Motor neuron (in vitro differentiated cells): ENCODE data around the gene YWHAB. TPM values are rescaled to one million over a fixed set of nuclear protein-coding genes. Genes with fewer than 3 reads are reported as not detected.

Experiments
- ATAC-seq, 8 experiments: fragments of 200-7000 bp; cut with Tn5 transposase; replicated peaks in 6 of 8; 2 replicates each; pipeline ENCODE4 v1.8.0; 2021; ENCODE audit warnings: mild to moderate bottlenecking in 8 of 8, moderate library complexity in 8 of 8
- H3K27ac ChIP-seq, 2 donors: fragments of 250-450 bp; sonication (Bioruptor Pico); 2 replicates each; pipeline ENCODE4 v1.9.0; 2021; ENCODE audit warnings: antibody characterized with exemption in 2 of 2, mild to moderate bottlenecking in 2 of 2, moderate library complexity in 1 of 2
- H3K4me1 ChIP-seq, 2 donors: fragments of 250-450 bp; sonication (Bioruptor Pico); replicated peaks in 1 of 2; 2 replicates each; pipeline ENCODE4 v1.6.1; 2021; ENCODE audit warnings: antibody characterized with exemption in 2 of 2, mild to moderate bottlenecking in 2 of 2, moderate library complexity in 1 of 2
- H3K4me3 ChIP-seq, 5 donors: fragments of 250-450 bp; sonication (Bioruptor Pico); 2 replicates each; pipeline ENCODE4 v1.9.0; 2021; ENCODE audit warnings: antibody characterized with exemption in 5 of 5, mild to moderate bottlenecking in 5 of 5, moderate library complexity in 4 of 5
- WGBS, 10 experiments: fragments of 450-650 bp; shearing (Covaris generic); methylation state at CpG; one replicate each; pipeline ENCODE4 v1.0.0; 2022; 5-methylcytosine and 5-hydroxymethylcytosine counted together
- in situ Hi-C, 9 experiments: fragments of 400-800 bp; cut with MboI; loops; one replicate each; pipeline ENCODE4 v1.15.0; 2021; ENCODE audit warnings: low sequenced_read_pairs in 9 of 9, low pct_unique_long_range_greater_than_20kb in 2 of 9; ENCODE audit not compliant: unreplicated experiment in 9 of 9
- total RNA-seq, 8 experiments: library from RNA; unstranded; fragments of 300-600 nt; gene quantifications; 2 replicates each; pipeline versions ENCODE4 v1.2.3 to v1.2.4, GENCODE V29; 2022

The YWHAB gene
- total RNA-seq, 8 experiments from 2014 or later: 95.7 to 193 (median 114) TPM

DNA sequence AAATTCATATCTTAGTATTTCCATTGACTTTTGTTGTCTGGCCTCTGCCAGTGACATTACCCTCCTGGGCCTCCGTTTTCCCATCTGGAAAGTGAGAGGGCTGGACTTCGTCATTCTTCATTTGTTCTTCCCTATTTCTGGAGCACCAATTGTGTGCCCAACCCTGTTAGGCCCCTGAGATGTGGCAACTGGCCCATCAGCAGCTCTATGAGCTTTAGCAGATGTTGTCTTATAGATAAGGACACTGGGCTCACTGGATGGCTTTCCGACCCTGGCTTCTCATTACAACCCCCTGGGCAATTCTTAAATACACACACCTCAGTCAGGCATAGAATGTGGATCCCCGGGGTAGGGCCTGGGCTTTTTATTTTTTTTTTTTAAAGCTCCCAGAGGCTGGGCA lies 39.0 kb downstream of the YWHAB start:
- Histone ChIP-seq H3K4me3 (no peak overlapping the region), H3K4me1 (no peaks in the 10 kb centered on the region), H3K27ac (no peak overlapping the region)
- ATAC-seq: no peak
- in situ Hi-C loops: no loop called here
- 80 to 100% (median 80%) methylated on average over 1 to 2 of the region's 4 CpGs; no CpG with 5 or more reads in 7 of the 10 experiments for WGBS, 10 experiments

DNA sequence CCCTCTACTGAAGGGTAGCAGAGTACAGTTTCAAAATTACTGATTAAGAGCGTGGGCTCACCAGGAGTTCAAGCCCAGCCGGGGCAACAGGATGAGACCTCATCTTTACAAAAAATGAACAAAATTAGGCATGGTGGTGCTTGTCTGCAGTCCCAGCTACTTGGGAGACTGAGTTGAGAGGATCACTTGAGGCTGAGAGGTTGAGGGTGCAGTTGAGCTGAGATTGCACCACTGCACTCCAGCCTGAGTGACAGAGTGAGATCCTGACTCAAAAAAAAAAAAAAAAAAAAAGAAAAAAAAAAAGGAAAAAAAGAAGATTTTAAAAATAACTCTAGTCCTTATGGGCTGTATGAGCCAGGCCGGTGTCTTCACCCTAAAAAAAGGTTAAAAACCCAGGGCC lies 43.1 kb downstream of the YWHAB start:
- no peak overlapping the region for H3K27ac ChIP-seq
- H3K4me3 ChIP-seq: no peak overlapping the region
- ATAC-seq: no peak
- 36 to 100% (median 80%) methylated on average over 1 to 3 of the region's 3 CpGs for WGBS, 10 experiments
- in situ Hi-C loops: no loop called here
- H3K4me1 ChIP-seq: no peaks in the 10 kb centered on the region

DNA sequence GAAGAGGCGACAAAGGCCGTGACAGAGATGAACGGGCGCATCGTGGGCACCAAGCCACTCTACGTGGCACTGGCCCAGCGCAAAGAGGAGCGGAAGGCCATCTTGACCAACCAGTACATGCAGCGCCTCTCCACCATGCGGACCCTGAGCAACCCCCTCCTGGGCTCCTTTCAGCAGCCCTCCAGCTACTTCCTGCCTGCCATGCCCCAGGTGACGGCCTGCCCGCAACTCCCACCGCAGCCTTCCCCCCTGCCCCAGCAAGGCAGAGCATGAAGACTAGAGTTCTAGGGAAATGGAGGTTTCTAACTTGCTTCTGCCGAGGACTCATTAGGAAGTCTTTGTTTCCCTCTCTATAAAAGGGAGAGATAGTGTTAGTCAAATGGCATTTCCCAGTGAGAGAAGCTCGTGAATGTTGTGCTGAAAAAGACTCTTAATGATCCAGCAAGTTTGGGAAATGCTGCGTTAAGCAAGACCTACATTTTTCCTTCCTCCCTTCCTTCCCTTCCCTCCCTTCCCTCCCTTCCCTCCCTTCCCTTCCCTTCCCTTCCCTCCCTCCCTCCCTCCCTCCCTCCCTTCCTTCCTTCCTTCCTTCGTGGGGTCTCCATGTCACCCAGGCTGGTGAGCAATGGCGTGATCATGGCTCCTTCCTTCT lies 45.1 kb downstream of the YWHAB start:
- no peaks in the 10 kb centered on the region for H3K4me1 ChIP-seq
- WGBS, 10 experiments: 80 to 100% (median 94%) methylated on average over 1 to 8 of the region's 18 CpGs; no CpG with 5 or more reads in 4 of the 10 experiments
- in situ Hi-C loops: no loop called here
- no peak for ATAC-seq
- H3K27ac ChIP-seq: no peak overlapping the region
- H3K4me3 ChIP-seq: no peak overlapping the region

DNA sequence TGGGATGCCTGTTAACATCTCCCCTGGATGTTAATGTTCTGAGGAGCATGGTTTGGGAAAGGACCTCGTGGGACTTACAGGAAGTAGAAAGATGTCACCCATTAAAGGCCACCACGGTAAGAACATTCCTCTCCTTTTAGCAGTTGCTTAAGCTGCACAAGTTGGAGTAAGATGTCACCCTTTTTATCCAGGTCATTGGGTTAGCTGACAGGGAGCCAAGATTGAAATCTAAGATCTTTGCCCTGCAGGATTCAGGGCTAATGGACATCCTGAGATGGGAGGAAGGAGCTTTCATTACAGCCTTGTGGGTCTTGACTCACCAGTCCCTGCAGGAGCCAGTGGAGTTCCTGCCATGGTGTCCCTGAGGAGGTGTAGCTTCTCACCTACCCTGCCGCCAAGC lies 46.4 kb downstream of the YWHAB start:
- 80 to 100% (median 95%) methylated on average over 1 to 3 of the region's 3 CpGs; no CpG with 5 or more reads in 3 of the 10 experiments for WGBS, 10 experiments
- ATAC-seq: no peak
- H3K27ac ChIP-seq: no peak overlapping the region
- H3K4me3 ChIP-seq: no peak overlapping the region
- H3K4me1 ChIP-seq: no peaks in the 10 kb centered on the region
- in situ Hi-C loops: no loop called here

DNA sequence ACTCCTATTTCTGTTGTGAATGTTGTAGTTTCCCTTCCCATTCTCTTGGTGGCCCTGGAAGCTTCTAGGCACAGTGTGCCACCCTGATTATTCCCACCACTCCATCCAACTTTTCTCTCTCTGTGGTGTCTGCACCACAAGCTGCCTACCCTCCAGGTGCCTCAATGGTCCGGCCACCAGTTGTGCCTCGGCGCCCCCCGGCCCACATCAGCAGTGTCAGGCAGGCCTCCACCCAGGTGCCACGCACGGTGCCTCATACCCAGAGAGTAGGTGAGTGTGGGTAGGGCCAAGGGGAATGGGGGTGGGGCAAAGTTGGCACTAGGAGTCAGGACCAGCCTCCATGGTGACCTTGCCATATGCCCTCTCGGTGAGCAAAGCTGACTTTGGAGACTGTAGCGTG lies 47.4 kb downstream of the YWHAB start:
- H3K4me3 ChIP-seq: no peak overlapping the region
- in situ Hi-C loops: no loop called here
- no peak overlapping the region for H3K27ac ChIP-seq
- ATAC-seq: no peak
- no peaks in the 10 kb centered on the region for H3K4me1 ChIP-seq
- WGBS, 10 experiments: 88 to 100% (median 94%) methylated on average over 2 to 5 of the region's 8 CpGs; no CpG with 5 or more reads in 7 of the 10 experiments

DNA sequence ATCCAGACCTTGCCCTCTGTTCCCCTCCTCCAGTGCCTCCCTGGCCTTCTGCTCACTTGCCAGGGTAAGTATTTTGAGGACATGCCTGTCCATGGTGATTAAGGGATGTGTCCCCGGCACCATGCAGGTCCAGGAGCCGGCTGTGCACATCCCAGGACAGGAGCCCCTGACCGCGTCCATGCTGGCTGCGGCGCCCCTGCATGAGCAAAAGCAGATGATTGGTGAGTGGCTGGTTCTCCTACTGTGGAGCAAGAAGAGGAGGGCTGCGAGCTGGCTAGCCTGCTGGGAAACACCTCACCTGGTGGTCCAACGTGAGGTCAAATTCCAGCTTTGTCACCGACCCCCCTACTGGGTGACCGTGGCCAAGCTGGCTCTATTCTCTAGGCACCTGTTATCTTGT lies 51.0 kb downstream of the YWHAB start:
- H3K4me3 ChIP-seq: no peak overlapping the region
- H3K27ac ChIP-seq: no peak overlapping the region
- in situ Hi-C loops: no loop called here
- H3K4me1 ChIP-seq: no peaks in the 10 kb centered on the region
- 100% methylated on average over 1 to 4 of the region's 10 CpGs; no CpG with 5 or more reads in 7 of the 10 experiments for WGBS, 10 experiments
- ATAC-seq: no peak

DNA sequence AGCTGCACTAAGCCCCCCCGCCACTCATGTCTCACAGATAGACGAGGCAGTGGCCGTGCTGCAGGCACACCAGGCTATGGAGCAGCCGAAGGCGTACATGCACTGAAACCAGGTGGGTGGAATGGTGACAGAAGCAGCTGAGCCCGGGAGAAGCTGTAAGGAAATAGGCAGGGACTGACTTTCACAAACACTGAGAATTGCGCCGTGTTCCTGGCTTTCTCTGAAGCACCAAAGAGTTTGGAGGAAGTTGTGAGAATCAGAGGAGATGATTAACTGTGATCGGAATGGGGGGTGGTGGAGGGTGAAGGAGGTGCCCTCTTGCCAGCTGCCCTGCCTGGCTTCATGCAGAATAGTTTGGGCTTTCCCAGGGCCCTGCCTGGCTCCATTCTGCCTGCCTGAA lies 53.1 kb downstream of the YWHAB start:
- in situ Hi-C loops: no loop called here

DNA sequence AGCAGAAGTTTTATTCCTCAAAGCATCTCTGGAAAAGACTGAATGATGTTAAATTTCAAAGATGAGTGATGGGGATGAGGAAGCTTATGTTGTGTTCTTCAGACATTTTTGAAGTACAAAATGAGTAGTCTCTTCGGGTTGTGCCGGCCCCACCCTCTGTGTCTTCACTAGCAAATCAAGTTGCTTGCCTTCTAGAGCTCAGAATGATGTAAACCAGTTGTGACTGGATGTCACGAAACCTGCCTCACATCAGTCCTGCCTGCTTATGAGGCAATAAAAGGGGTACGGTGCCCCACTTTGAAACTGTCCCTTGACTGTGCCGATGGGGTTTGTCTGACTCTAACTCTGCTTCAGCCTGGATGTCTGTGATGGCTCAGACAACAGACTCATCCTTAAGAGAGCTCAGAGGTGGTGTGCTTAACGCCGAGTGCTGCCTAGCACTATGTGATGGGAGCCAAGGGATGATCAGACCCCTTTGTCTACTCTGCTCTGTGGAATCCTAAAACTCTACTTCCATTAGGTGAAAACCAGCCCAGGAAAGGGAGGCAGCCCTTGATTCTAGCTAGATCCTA lies 55.7 kb downstream of the YWHAB start:
- ATAC-seq: peak in 4 of 8 experiments; percentile 33 to 76 (median 42)
- Histone ChIP-seq H3K4me1 (no peaks in the 10 kb centered on the region), H3K27ac (no peak overlapping the region), H3K4me3 (no peak overlapping the region)
- WGBS, 10 experiments: 71 to 100% (median 87%) methylated on average over 1 to 5 of the region's 7 CpGs; no CpG with 5 or more reads in 3 of the 10 experiments
- in situ Hi-C loops: no loop called here

More for the DNA sequence above, 53.1 kb downstream of the YWHAB start:
- H3K4me3 ChIP-seq: no peak overlapping the region
- no peaks in the 10 kb centered on the region for H3K4me1 ChIP-seq
- no peak overlapping the region for H3K27ac ChIP-seq
- 80 to 100% (median 92%) methylated on average over 1 to 8 of the region's 9 CpGs; no CpG with 5 or more reads in 4 of the 10 experiments for WGBS, 10 experiments
- no peak for ATAC-seq

DNA sequence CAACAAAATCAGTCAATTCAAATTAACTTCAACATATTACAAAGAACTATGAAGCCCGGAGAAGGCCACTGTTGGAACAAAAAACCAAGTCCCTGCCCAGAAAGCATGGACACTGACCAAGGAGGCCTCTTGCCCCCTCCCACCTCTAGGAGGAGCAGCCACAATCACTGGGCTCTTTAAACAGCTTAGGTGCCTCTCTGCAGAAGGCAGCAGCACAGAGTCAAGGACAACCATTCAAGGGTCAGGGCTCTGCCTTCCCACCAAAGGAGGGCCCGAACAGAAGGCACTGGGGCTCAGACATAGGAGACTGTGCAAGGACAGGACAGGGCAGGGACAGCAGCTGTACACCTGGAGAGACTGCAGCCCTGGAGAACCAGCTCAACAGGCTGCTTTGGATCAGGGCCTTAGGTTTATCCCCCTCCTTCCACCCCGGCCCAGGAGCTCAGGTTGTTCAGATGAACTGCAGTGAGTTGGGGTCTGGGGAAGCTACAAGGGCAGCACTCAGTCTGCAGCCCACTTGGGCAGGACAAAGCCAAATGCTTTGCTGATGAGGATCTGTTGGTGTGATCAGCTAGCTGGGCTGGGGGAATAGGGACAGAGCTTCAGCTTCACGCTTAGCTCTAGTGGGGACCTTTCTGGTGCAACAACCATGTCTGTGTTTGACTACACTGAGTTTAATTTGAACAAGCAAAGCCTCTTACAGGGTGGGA lies 56.9 kb downstream of the YWHAB start:
- no peak overlapping the region for H3K27ac ChIP-seq
- peak in 2 of 8 experiments; percentile 24 to 38 for ATAC-seq
- no peaks in the 10 kb centered on the region for H3K4me1 ChIP-seq
- no peak overlapping the region for H3K4me3 ChIP-seq
- in situ Hi-C loops: no loop called here
- 40 to 100% (median 75%) methylated on average over 1 to 3 of the region's 4 CpGs; no CpG with 5 or more reads in 3 of the 10 experiments for WGBS, 10 experiments

DNA sequence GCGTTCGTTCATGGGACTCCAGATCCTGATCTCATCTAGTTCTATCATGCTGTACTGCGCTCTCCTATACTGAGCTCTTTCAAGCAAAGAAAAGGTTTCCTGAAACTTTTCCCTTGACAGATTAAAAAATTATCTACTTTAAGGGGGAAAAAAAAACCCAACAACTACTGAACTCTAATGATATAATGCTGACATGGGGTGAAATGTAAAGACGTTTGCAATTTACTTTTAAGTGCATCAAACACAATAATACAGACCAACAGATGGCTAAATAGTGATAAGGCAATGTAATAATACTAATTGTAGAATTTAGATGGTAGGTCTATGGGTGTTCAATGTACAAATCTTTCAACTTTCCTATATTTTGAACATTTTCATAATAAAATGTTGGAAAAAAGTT lies 58.3 kb downstream of the YWHAB start:
- no peak overlapping the region for H3K4me3 ChIP-seq
- in situ Hi-C loops: no loop called here
- no peaks in the 10 kb centered on the region for H3K4me1 ChIP-seq
- 72 to 100% (median 90%) methylated on average over 1 to 3 of the region's 4 CpGs; no CpG with 5 or more reads in 2 of the 10 experiments for WGBS, 10 experiments
- no peak overlapping the region for H3K27ac ChIP-seq
- no peak for ATAC-seq

DNA sequence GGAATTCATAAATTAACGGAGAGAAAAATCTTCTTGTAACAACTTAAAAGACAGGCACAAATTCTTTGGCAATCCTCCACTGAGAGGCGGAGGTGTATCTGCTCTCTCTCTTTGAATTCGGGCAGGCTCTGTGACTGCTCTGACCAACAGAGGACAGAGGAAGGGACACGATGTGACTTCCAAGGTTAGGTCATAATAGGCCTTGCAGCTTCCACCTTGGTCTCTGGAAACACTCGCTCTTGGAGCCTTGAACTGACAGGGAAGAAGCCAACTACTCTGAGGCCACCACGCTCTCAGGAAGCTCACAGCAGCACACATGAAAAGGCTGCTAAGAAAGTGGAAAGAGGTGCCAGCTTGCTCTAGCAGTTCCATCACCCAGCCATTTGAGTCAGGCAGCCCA lies 59.8 kb downstream of the YWHAB start:
- Histone ChIP-seq H3K27ac (no peak overlapping the region), H3K4me1 (no peaks in the 10 kb centered on the region), H3K4me3 (no peak overlapping the region)
- WGBS, 10 experiments: 18 to 100% (median 91%) methylated on average over 1 to 6 of the region's 6 CpGs; no CpG with 5 or more reads in 1 of the 10 experiments
- in situ Hi-C loops: no loop called here
- ATAC-seq: no peak

DNA sequence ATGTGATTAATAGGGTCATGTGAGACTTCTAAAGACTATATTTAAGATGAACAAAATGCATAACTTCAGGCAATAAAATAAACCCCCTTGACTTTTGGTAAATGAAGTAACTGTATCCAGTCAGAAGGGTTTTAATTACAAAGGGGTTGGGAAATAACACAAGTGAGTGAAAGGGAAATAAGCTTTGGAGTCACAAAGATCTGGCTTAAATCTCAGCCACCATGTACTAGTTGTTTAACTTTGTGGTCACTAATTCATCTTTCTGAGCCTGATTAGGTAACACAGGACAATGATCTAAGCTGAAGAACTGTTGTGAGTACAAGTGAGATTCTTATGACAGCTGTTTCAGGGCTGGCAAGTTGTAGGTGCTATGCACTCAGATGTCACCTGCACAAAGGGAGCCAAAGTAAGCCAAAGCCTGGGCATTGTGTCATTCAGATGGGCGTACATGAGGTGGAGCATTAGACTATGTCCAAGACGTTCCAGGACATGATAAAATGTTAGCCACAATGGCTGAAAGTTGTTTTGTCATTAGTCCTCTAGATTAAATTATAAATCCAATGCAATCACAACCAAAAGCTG lies 60.9 kb downstream of the YWHAB start:
- ATAC-seq: no peak
- no peak overlapping the region for H3K4me3 ChIP-seq
- H3K4me1 ChIP-seq: no peaks in the 10 kb centered on the region
- WGBS, 10 experiments: 57 to 100% (median 95%) methylated on average over 1 to 2 of the region's 2 CpGs; no CpG with 5 or more reads in 6 of the 10 experiments
- in situ Hi-C loops: no loop called here
- no peak overlapping the region for H3K27ac ChIP-seq

DNA sequence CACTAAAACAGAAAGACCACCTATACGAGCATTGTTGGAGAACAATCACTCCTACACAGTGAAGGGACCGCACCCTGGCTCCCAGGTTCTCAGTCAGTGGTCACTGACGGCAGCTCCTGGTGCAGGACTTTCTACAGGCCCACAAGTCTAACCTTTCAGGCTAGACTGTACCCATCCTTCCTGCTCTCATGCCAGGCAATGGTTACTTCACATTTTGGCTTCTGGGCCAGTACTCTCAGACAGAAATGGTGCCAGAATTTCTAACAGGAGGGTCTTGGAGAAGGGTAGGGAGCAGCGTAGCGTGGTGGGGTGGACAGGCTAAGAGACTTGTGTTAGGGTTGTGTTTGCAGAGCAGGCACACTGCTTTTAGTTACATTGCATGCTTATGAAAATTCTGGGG lies 62.6 kb downstream of the YWHAB start:
- Histone ChIP-seq H3K27ac (no peak overlapping the region), H3K4me1 (no peaks in the 10 kb centered on the region), H3K4me3 (no peak overlapping the region)
- WGBS, 10 experiments: 20 to 100% (median 100%) methylated on average over 1 to 5 of the region's 5 CpGs; no CpG with 5 or more reads in 1 of the 10 experiments
- no peak for ATAC-seq
- in situ Hi-C loops: no loop called here
